CD4-positive, CD25-positive, alpha-beta regulatory T cell (primary cell): ENCODE data around the gene FMNL1. TPM values are rescaled to one million over a fixed set of nuclear protein-coding genes. Genes with fewer than 3 reads are reported as not detected.

ENCODE experiments used
- ATAC-seq, 2 donors: fragments of 150-1000 bp; cut with Tn5 transposase; one replicate each; pipeline ENCODE4 v1.10.0; 2021; ENCODE audit warnings: low read depth in 2 of 2, moderate number of reproducible peaks in 2 of 2, moderate library complexity in 1 of 2
- DNase-seq, 3 donors: peaks; one replicate each; pipeline versions ENCODE4 v3.0.0 to v3.0.0-alpha.2; 2012 to 2022; ENCODE audit warnings: mixed read lengths in 1 of 3
- H3K27ac ChIP-seq: one replicate; pipeline ENCODE4 v1.7.0; 2013; ENCODE audit warnings: mild to moderate bottlenecking, low read length; ENCODE audit not compliant: insufficient read depth, poor library complexity, severe bottlenecking
- H3K27me3 ChIP-seq: one replicate; pipeline ENCODE4 v1.7.0; 2013; ENCODE audit warnings: low read length; ENCODE audit not compliant: control insufficient read depth, insufficient read depth
- H3K36me3 ChIP-seq: one replicate; pipeline ENCODE4 v1.7.0; 2013; ENCODE audit warnings: mild to moderate bottlenecking, low read length, moderate library complexity; ENCODE audit not compliant: control insufficient read depth, insufficient read depth
- H3K4me1 ChIP-seq: 2 replicates; pipeline ENCODE4 v1.7.0; 2013; ENCODE audit warnings: mild to moderate bottlenecking, low read length; ENCODE audit not compliant: insufficient read depth, control insufficient read depth, poor library complexity, severe bottlenecking
- H3K4me3 ChIP-seq: one replicate; pipeline ENCODE4 v1.7.0; 2013; ENCODE audit warnings: low read depth, mild to moderate bottlenecking, low read length, moderate library complexity
- H3K9me3 ChIP-seq, 2 experiments: 1 replicate in 1 of 2; 2 replicates in 1 of 2; pipeline ENCODE4 v1.7.0; 2013; ENCODE audit warnings: low read length in 2 of 2, mild to moderate bottlenecking in 1 of 2, moderate library complexity in 1 of 2; ENCODE audit not compliant: control insufficient read depth in 2 of 2
- H3K27ac Mint-ChIP-seq, 3 donors: one replicate each; pipeline ENCODE4 v1.8.0; 2020 to 2022; ENCODE audit warnings: mild to moderate bottlenecking in 3 of 3, mixed read lengths in 3 of 3, moderate library complexity in 2 of 3
- H3K27me3 Mint-ChIP-seq: one replicate; pipeline ENCODE4 v1.8.0; 2022; ENCODE audit warnings: mild to moderate bottlenecking, mixed read lengths
- H3K36me3 Mint-ChIP-seq: one replicate; pipeline ENCODE4 v1.8.0; 2020; ENCODE audit warnings: mixed read lengths
- H3K4me1 Mint-ChIP-seq, 4 donors: one replicate each; pipeline ENCODE4 v1.8.0; 2020 to 2022; ENCODE audit warnings: mixed read lengths in 4 of 4, mild to moderate bottlenecking in 1 of 4
- H3K4me3 Mint-ChIP-seq, 4 donors: one replicate each; pipeline ENCODE4 v1.8.0; 2020 to 2022; ENCODE audit warnings: mild to moderate bottlenecking in 4 of 4, mixed read lengths in 4 of 4, moderate library complexity in 3 of 4
- H3K9me3 Mint-ChIP-seq, 7 donors: one replicate each; pipeline ENCODE4 v1.8.0; 2020 to 2022; ENCODE audit warnings: mixed read lengths in 7 of 7, mild to moderate bottlenecking in 3 of 7, moderate library complexity in 2 of 7
- polyA plus RNA-seq, 4 donors: library from polyadenylated mRNA; unstranded; fragments of 300-500 nt; fragmentation: Illumina TruSeq; gene quantifications; one replicate each; pipeline ENCODE4 v1.2.3, GENCODE V29; 2021
- total RNA-seq: library from RNA; stranded (reverse); gene quantifications from one replicate; pipeline ENCODE4 v1.2.3, GENCODE V29; 2022

FMNL1 gene
- total and polyA plus RNA-seq, 5 donors from 2014 or later: 22.8 to 575 (median 25.8) TPM

GRCh38 chr17:45270828-45271418 lies 49.2 kb downstream of the FMNL1 start:
- Mint-ChIP-seq H3K4me1 (peaks cover 0 to 5% (median 2%) of the 10 kb centered on the region in 4 donors), H3K27me3 (no peaks in the 10 kb centered on the region), H3K36me3 (peaks cover 26% of the 10 kb centered on the region), H3K27ac (peak overlapping the region in 1 of 3 donors; percentile 15), H3K4me3 (no peak overlapping the region), H3K9me3 (no peaks in the 10 kb centered on the region)
- DNase-seq: peak; percentile 26 to 42 (median 41)
- H3K36me3 ChIP-seq: peaks cover 81% of the 10 kb centered on the region
- H3K9me3 ChIP-seq: no peaks in the 10 kb centered on the region
- peak in 1 of 2 donors; percentile 52 for ATAC-seq
- H3K27ac ChIP-seq: no peak overlapping the region
- H3K27me3 ChIP-seq: no peaks in the 10 kb centered on the region
- no peak overlapping the region for H3K4me3 ChIP-seq
- no peaks in the 10 kb centered on the region for H3K4me1 ChIP-seq

- peak overlapping the region in 1 of 3 donors; percentile 26 for H3K27ac Mint-ChIP-seq
- no peak overlapping the region for H3K4me3 Mint-ChIP-seq
- Histone ChIP-seq H3K9me3 (no peaks in the 10 kb centered on the region), H3K27me3 (no peaks in the 10 kb centered on the region), H3K36me3 (peaks cover 74% of the 10 kb centered on the region), H3K27ac (no peak overlapping the region), H3K4me3 (no peak overlapping the region), H3K4me1 (no peaks in the 10 kb centered on the region)
- no peak for DNase-seq
- no peaks in the 10 kb centered on the region for H3K9me3 Mint-ChIP-seq
- no peak for ATAC-seq
- H3K36me3 Mint-ChIP-seq: peaks cover 26% of the 10 kb centered on the region
- H3K27me3 Mint-ChIP-seq: no peaks in the 10 kb centered on the region
- H3K4me1 Mint-ChIP-seq: peaks cover 0 to 5% (median 2%) of the 10 kb centered on the region in 4 donors
These were observed 49.9 kb downstream of the FMNL1 start for GRCh38 chr17:45271603-45272002.

GRCh38 chr17:45273551-45273957 lies 51.9 kb downstream of the FMNL1 start:
- Mint-ChIP-seq H3K9me3 (no peaks in the 10 kb centered on the region), H3K27ac (no peak overlapping the region), H3K27me3 (no peaks in the 10 kb centered on the region), H3K4me1 (peaks cover 0 to 12% (median 9%) of the 10 kb centered on the region in 4 donors), H3K36me3 (peaks cover 18% of the 10 kb centered on the region), H3K4me3 (no peak overlapping the region)
- no peak for DNase-seq
- Histone ChIP-seq H3K4me3 (no peak overlapping the region), H3K27ac (no peak overlapping the region), H3K27me3 (no peaks in the 10 kb centered on the region), H3K9me3 (no peaks in the 10 kb centered on the region), H3K36me3 (peaks cover 54% of the 10 kb centered on the region), H3K4me1 (no peaks in the 10 kb centered on the region)
- ATAC-seq: no peak

GRCh38 chr17:45274033-45274432 lies 52.3 kb downstream of the FMNL1 start:
- H3K9me3 ChIP-seq: no peaks in the 10 kb centered on the region
- Mint-ChIP-seq H3K4me1 (peaks cover 0 to 12% (median 9%) of the 10 kb centered on the region in 4 donors), H3K27ac (no peak overlapping the region), H3K27me3 (no peaks in the 10 kb centered on the region), H3K36me3 (peaks cover 18% of the 10 kb centered on the region), H3K4me3 (no peak overlapping the region), H3K9me3 (no peaks in the 10 kb centered on the region)
- no peaks in the 10 kb centered on the region for H3K4me1 ChIP-seq
- H3K4me3 ChIP-seq: no peak overlapping the region
- H3K36me3 ChIP-seq: peaks cover 49% of the 10 kb centered on the region
- no peak overlapping the region for H3K27ac ChIP-seq
- H3K27me3 ChIP-seq: no peaks in the 10 kb centered on the region
- ATAC-seq: no peak
- no peak for DNase-seq

GRCh38 chr17:45276031-45276430 lies 54.3 kb downstream of the FMNL1 start:
- Histone ChIP-seq H3K4me1 (no peaks in the 10 kb centered on the region), H3K27ac (no peak overlapping the region), H3K27me3 (no peaks in the 10 kb centered on the region), H3K36me3 (peaks cover 36% of the 10 kb centered on the region), H3K9me3 (no peaks in the 10 kb centered on the region), H3K4me3 (no peak overlapping the region)
- no peak for DNase-seq
- Mint-ChIP-seq H3K36me3 (peaks cover 9% of the 10 kb centered on the region), H3K9me3 (no peaks in the 10 kb centered on the region), H3K4me1 (peaks cover 0 to 19% (median 8%) of the 10 kb centered on the region in 4 donors), H3K4me3 (peak overlapping the region in 1 of 4 donors; percentile 32), H3K27me3 (no peaks in the 10 kb centered on the region), H3K27ac (no peak overlapping the region)
- no peak for ATAC-seq

GRCh38 chr17:45277216-45277849 lies 55.6 kb downstream of the FMNL1 start:
- Histone ChIP-seq H3K4me3 (no peak overlapping the region), H3K27me3 (no peaks in the 10 kb centered on the region), H3K27ac (peak overlapping the region; percentile 24), H3K4me1 (no peaks in the 10 kb centered on the region), H3K9me3 (no peaks in the 10 kb centered on the region), H3K36me3 (peaks cover 31% of the 10 kb centered on the region)
- H3K27ac Mint-ChIP-seq: peak overlapping the region; percentile 11 to 75 (median 52)
- H3K36me3 Mint-ChIP-seq: peaks cover 9% of the 10 kb centered on the region
- ATAC-seq (peak; percentile 86 to 94), DNase-seq (peak; percentile 75 to 94 (median 86))
- H3K9me3 Mint-ChIP-seq: no peaks in the 10 kb centered on the region
- H3K4me1 Mint-ChIP-seq: peaks cover 0 to 19% (median 8%) of the 10 kb centered on the region in 4 donors
- H3K4me3 Mint-ChIP-seq: no peak overlapping the region
- no peaks in the 10 kb centered on the region for H3K27me3 Mint-ChIP-seq

- Mint-ChIP-seq H3K36me3 (peaks cover 7% of the 10 kb centered on the region), H3K27me3 (no peaks in the 10 kb centered on the region), H3K4me1 (peaks cover 0 to 19% (median 8%) of the 10 kb centered on the region in 4 donors), H3K4me3 (no peak overlapping the region), H3K9me3 (no peaks in the 10 kb centered on the region), H3K27ac (peak overlapping the region in 1 of 3 donors; percentile 75)
- Histone ChIP-seq H3K36me3 (peaks cover 33% of the 10 kb centered on the region), H3K9me3 (no peaks in the 10 kb centered on the region), H3K27ac (no peak overlapping the region), H3K4me1 (no peaks in the 10 kb centered on the region), H3K4me3 (no peak overlapping the region), H3K27me3 (no peaks in the 10 kb centered on the region)
- ATAC-seq: no peak
- no peak for DNase-seq
These were observed 56.3 kb downstream of the FMNL1 start for GRCh38 chr17:45277992-45278391.

- H3K4me1 Mint-ChIP-seq: peaks cover 0 to 19% (median 10%) of the 10 kb centered on the region in 4 donors
- Histone ChIP-seq H3K4me1 (no peaks in the 10 kb centered on the region), H3K36me3 (peaks cover 37% of the 10 kb centered on the region), H3K27ac (no peak overlapping the region), H3K4me3 (no peak overlapping the region), H3K9me3 (no peaks in the 10 kb centered on the region), H3K27me3 (no peaks in the 10 kb centered on the region)
- H3K9me3 Mint-ChIP-seq: no peaks in the 10 kb centered on the region
- H3K27me3 Mint-ChIP-seq: no peaks in the 10 kb centered on the region
- H3K36me3 Mint-ChIP-seq: peaks cover 14% of the 10 kb centered on the region
- no peak for ATAC-seq
- DNase-seq: no peak
- peak overlapping the region in 1 of 3 donors; percentile 11 for H3K27ac Mint-ChIP-seq
- no peak overlapping the region for H3K4me3 Mint-ChIP-seq
These were observed 58.2 kb downstream of the FMNL1 start for GRCh38 chr17:45279898-45280297.
